T-helper 1 cell treated with Interleukin-12 subunit alpha and Interleukin-12 subunit beta and Interleukin-4 antibody, amounts not matched to agents 30 ng/mL and 1 ng/mL, for 36 hours (primary cell): Measurements from ENCODE around the gene GORASP1. TPM values are rescaled to one million over a fixed set of nuclear protein-coding genes. Genes with fewer than 3 reads are reported as not detected.
"Not testable (repeated sequence)": the region's sequence is repeated elsewhere in the genome, so short reads cannot be mapped to it uniquely, and the experiment has no call there.

Experiments
- intact Hi-C: fragments of 100-400 bp; cut with micrococcal nuclease; formaldehyde crosslinking; loops from one replicate; pipeline ENCODE4 v1.15.1; 2024
- total RNA-seq: library from RNA; stranded (reverse); gene quantifications from 2 replicates; pipeline ENCODE4 v1.2.3, GENCODE V29; 2022

The GORASP1 gene
- total RNA-seq, 1 donor from 2014 or later, result 46.4 TPM

DNA sequence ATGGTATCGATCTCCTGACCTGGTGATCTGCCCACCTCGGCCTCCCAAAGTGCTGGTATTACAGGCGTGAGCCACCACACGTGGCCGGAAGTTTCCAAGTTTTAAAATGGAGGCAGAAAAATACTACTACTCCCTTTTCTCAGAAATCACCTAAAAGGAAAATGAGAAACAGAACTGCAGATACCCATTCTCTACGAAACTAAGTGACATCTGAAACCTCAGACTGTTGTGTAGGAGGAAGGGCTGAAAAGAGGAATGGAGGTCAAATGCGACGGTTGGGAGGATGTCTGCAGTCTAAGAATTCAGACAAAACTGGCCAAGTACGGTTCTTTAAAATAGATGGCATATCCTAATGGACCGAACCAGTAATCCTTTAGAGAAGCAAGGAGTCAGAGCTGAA, 31.5 kb downstream of the GORASP1 start:
- intact Hi-C loops, result no loop called here

DNA sequence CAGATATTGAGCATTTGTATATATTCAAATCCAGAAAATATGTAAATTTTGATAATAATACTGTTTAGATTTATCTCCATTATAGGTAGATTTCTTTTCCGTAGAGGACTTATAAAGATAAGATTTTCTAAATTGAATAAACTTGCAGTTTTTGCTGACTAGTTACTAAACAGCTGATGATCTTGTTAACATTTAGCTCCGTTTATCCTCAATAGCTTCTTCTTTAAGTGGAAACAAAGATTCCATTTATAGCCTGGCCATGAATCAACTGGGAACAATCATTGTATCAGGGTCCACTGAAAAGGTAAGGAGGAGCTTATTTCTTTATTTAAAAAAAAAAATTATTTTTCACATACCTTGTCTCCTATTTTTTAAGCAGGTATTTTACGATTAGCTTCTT, 38.9 kb downstream of the GORASP1 start:
- intact Hi-C loops, result no loop called here

- intact Hi-C loops, result no loop called here
Observed at GRCh38 chr3:39067286-39067685, 40.1 kb downstream of the GORASP1 start.

DNA sequence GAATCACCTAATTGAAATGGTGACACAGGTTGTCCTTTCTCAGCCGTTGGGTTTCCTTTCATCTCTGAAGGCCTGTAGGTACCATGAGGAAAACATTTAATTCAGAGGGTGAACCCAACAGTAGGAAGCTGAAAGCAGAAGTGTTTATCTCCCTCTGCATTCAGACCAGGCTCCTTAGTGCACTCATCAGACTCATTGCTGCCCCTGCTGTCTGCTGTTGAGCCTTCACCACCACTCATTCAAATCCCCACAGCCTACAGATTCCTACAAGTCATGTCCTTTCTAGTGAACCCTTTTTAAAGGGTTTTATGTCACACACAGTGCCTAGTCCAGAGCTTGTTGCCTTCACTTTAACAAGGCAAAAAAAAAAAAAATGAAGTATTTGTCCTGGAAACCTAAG, 42.2 kb downstream of the GORASP1 start:
- intact Hi-C loops, result no loop called here

DNA sequence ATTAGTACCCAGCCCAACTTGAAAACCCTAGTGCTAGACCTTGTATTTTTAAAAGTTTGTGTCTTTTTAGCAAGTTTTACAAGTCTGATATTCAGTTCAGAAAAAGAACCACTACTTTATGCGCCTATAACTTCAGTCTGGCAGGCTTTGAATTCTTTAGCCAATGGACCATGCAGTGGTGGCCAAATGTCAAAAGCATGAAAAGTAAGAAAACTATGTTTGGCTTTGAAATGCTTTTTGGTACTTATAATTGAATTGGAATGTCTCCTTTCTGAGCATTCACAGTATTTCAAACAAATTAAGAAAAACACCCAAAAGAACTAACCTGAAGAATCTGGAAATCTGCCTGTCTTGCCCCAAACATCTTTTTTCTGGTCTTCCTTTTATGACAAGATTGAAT, 42.8 kb downstream of the GORASP1 start:
- intact Hi-C loops, result no loop called here

- intact Hi-C loops, result no loop called here
Observed at GRCh38 chr3:39063143-39063542, 44.3 kb downstream of the GORASP1 start.

DNA sequence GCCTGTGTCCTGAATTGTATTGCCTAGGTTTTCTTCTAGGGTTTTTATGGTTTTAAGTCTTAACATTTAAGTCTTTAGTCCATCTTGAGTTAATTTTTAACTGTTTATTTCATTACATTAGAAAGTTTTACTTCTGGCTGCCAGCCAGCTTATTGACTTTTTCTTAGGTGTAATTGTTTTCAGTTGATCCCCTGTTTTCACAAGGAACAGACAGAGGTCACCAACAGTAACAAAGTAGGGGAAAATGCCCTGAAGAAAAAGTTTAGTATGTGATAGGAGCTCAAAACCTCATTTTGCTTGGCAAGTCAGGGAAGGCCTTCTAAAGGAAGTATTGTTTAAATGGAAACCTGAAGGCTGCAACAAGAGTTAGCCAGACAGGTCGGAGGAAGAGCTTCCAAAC, 45.2 kb downstream of the GORASP1 start:
- intact Hi-C loops, result no loop called here

DNA sequence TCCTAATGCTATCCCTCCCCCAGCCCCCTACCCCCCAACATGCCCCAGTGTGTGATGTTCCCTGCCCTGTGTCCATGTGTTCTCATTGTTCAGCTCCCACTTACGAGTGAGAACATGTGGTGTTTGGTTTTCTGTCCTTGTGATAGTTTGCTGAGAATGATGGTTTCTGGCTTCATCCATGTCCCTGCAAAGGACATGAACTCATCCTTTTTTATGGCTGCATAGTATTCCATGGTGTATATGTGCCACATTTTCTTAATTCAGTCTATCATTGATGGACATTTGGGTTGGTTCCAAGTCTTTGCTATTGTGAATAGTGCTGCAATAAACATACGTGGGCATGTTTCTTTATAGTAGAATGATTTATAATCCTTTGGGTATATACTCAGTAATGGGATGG, 46.2 kb downstream of the GORASP1 start:
- intact Hi-C loops, result not testable (repeated sequence)

- intact Hi-C loops, result no loop called here
Observed at GRCh38 chr3:39056151-39056550, 51.3 kb downstream of the GORASP1 start.

DNA sequence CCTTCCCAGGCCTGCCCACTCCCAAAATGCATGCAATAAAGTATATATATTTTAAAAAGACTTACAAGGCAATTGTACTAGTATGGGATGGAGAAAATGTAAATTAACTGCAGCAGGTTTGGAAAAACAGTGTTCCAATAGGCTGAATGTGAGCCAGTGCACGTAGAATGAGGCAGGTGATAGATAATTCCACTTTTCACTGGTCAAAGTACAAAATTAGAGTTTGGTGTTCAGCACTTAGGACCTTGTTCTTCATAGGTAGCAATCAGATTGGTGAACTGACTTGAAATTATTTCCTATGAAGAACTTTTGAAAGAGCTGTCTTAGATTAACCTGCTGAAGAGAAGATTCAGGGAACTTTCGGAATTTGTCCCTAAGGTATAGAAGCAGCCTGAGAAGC, 53.7 kb downstream of the GORASP1 start:
- intact Hi-C loops, result loop anchor here (5.0 kb wide), 4 partner anchors 309 to 1399 kb away; partner anchors contain the start of genes ACAA1, EXOG and MYD88

GRCh38 chr3:39052583-39052982, 54.8 kb downstream of the GORASP1 start:
- intact Hi-C loops, result loop anchor here (1.0 to 5.0 kb wide), 5 partner anchors 95 to 1400 kb away; partner anchors contain the start of genes ACAA1, EXOG and MYD88

DNA sequence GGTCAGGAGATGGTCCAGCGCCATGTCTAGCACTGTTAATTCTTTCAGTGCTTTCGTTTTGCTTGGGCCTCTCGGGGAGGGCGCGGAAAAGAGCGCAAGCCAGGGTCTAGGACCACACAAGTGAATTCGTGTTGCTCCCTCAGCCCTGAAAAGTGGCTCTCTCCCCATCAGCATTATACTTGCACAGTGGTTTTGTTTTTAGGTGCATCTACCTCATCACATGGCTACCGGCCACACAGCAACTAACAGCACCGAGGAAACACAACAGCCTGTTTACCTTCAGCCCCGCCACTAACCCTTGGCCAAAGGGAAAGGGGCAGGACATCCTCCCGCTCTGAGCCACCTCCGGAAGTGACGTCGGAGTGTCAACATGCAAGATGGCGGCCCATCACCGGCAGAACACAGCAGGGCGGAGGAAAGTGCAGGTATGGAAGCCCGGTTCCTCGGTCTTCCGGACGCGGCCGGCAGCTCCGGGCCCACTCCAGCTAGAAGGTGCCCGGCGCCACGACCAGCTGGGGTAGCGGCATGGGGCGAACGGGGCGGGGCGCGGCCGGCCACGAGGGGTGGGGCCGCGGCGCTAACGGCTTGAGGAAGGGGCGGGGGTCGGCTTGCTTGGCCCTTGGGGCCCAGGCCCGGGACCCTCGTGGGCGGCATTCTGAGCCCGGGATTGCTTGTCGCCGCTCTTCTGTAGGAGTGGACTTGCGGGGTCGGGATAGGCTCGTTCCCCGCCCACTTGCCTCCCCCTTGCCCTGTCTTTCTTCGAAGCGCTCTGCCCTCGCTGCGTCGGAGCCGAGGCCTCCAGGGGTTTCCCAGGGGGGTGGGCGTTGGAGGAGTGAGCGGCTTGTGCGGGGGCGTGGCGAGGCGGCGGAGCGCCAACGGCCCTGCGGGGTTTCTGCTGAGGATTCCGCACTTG, 55.5 kb downstream of the GORASP1 start, which contains the start of the genes SCN11A and WDR48:
Gene SCN11A (minus strand): TSS at position 296 of the 913 bp plus-strand sequence. CDS start 101,582 bp downstream, outside the sequence.
Gene WDR48 (plus strand): TSS at position 368 of the 913 bp plus-strand sequence. CDS start 10 bp downstream, at position 378.
- intact Hi-C loops, result loop anchor here (1.0 to 5.0 kb wide), 15 partner anchors 21 to 1400 kb away; partner anchors contain the start of genes ACAA1, EIF1B, EXOG and MYD88

GRCh38 chr3:39050029-39050428, 57.4 kb downstream of the GORASP1 start:
- intact Hi-C loops, result loop anchor here (2.0 to 5.0 kb wide), 8 partner anchors 19 to 1402 kb away; partner anchors contain the start of genes ACAA1, EIF1B, EXOG and MYD88

Other genes starting within 250 kb of the GORASP1 start
- gene SCN11A, start 55.7 kb downstream of the GORASP1 start, total RNA-seq, result 0.07 and 0.12 TPM in 2 replicates
- 43.0 and 46.4 TPM in 2 replicates for gene WDR48, start 55.6 kb downstream of the GORASP1 start, total RNA-seq
- gene TTC21A, start 53 bp upstream of the GORASP1 start, total RNA-seq, result 5.1 and 6.1 TPM in 2 replicates
- gene CSRNP1, start 46.0 kb upstream of the GORASP1 start, total RNA-seq, result 22.0 and 23.4 TPM in 2 replicates
- gene XIRP1, start 85.0 kb upstream of the GORASP1 start, total RNA-seq, result 0.12 and 0.25 TPM in 2 replicates
- gene CX3CR1, start 172.4 kb upstream of the GORASP1 start, total RNA-seq, result 8.5 and 12.4 TPM in 2 replicates
- 11.3 and 12.8 TPM in 2 replicates for gene CCR8, start 222.1 kb upstream of the GORASP1 start, total RNA-seq